ENCODE results near the gene INA. TPM values are rescaled to one million over a fixed set of nuclear protein-coding genes. Genes with fewer than 3 reads are reported as not detected.

The INA gene
- total RNA-seq, 1 experiment from 2014 or later, result not detected

DNA sequence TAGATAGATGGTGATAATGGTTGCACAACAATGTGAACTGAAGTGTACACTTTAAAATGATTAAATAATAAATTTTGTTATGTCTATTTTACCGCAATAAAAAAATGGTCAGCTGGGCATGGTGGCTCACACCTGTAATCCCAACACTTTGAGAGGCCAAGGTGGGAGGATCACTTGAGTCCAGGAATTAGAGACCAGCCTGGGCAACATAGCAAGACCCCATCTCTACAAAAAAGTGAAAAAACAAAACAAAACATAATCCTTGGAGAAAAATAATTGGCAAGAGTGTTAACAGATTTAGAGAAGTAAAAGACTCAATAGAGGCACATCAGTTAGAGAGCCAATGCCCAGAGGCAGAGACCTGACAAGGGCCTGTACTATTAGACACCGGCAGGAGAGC is 41.2 kb upstream of the INA start:
- H3K4me1 ChIP-seq (ENCODE audit: control insufficient read depth in 1 of 2, insufficient read depth in 2 of 2, low read length in 2 of 2), result peaks cover 56 to 62% of the 10 kb centered on the region in 2 experiments
- no peaks in the 10 kb centered on the region for H3K79me2 ChIP-seq (ENCODE audit: insufficient read depth, low read length)
- no peak overlapping the region for H3K4me2 ChIP-seq (ENCODE audit: low read length)
- H3K9ac ChIP-seq (ENCODE audit: low read length), result no peak overlapping the region
- no peak overlapping the region for H3K27ac ChIP-seq (ENCODE audit: low read depth, low read length)
- no peak overlapping the region for H2AFZ ChIP-seq (ENCODE audit: low read depth, low read length, poor library complexity, severe bottlenecking)
- no peaks in the 10 kb centered on the region for H3K36me3 ChIP-seq (ENCODE audit: control insufficient read depth in 1 of 2, insufficient read depth in 2 of 2, low read length in 2 of 2)
- H3K4me3 ChIP-seq (replicated peaks in 1 of 2; ENCODE audit: low read depth in 1 of 2, low read length in 2 of 2), result no peak overlapping the region
- no peaks in the 10 kb centered on the region for H4K20me1 ChIP-seq (ENCODE audit: insufficient read depth)
- DNase-seq (ENCODE audit: low read depth, low spot score) (no peak), ATAC-seq (no peak)
- ChIA-PET POLR2A (no interaction called here), CTCF (no interaction called here), RAD21 (ENCODE audit: low non-redundant PET in 1 of 2, low total read pairs in 2 of 2, uncharacterized antibody in 2 of 2, unreplicated experiment in 2 of 2) (no interaction called here)
- H3K9me2 ChIP-seq (ENCODE audit: insufficient read depth), result no peaks in the 10 kb centered on the region
- no TSS peak for BruUV-seq (replicated peaks)
- intact Hi-C loops (cut with micrococcal nuclease), result no loop called here
- H3K9me3 ChIP-seq (ENCODE audit: control insufficient read depth in 1 of 2, insufficient read depth in 1 of 2, low read depth in 1 of 2, low read length in 2 of 2), result no peaks in the 10 kb centered on the region
- H3K27me3 ChIP-seq (ENCODE audit: insufficient read depth, low read length), result no peaks in the 10 kb centered on the region
- TF ChIP-seq ELF1 (IDR thresholded peaks at IDR 0.05; ENCODE audit: borderline replicate concordance, low read depth) (no peak), POLR2A (IDR thresholded peaks at IDR 0.05; ENCODE audit: borderline replicate concordance, extremely low read depth, insufficient read depth, insufficient read length) (no peak), JUND (IDR thresholded peaks at IDR 0.05) (no peak)
- TF ChIP-seq, protein P1, sequence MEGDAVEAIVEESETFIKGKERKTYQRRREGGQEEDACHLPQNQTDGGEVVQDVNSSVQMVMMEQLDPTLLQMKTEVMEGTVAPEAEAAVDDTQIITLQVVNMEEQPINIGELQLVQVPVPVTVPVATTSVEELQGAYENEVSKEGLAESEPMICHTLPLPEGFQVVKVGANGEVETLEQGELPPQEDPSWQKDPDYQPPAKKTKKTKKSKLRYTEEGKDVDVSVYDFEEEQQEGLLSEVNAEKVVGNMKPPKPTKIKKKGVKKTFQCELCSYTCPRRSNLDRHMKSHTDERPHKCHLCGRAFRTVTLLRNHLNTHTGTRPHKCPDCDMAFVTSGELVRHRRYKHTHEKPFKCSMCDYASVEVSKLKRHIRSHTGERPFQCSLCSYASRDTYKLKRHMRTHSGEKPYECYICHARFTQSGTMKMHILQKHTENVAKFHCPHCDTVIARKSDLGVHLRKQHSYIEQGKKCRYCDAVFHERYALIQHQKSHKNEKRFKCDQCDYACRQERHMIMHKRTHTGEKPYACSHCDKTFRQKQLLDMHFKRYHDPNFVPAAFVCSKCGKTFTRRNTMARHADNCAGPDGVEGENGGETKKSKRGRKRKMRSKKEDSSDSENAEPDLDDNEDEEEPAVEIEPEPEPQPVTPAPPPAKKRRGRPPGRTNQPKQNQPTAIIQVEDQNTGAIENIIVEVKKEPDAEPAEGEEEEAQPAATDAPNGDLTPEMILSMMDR (IDR thresholded peaks at IDR 0.05 in 2 of 3, conservative IDR thresholded peaks at IDR 0.05 in 1 of 3; ENCODE audit: borderline replicate concordance in 1 of 3, insufficient read depth in 1 of 3, low read depth in 2 of 3, low read length in 2 of 3), result no peak

DNA sequence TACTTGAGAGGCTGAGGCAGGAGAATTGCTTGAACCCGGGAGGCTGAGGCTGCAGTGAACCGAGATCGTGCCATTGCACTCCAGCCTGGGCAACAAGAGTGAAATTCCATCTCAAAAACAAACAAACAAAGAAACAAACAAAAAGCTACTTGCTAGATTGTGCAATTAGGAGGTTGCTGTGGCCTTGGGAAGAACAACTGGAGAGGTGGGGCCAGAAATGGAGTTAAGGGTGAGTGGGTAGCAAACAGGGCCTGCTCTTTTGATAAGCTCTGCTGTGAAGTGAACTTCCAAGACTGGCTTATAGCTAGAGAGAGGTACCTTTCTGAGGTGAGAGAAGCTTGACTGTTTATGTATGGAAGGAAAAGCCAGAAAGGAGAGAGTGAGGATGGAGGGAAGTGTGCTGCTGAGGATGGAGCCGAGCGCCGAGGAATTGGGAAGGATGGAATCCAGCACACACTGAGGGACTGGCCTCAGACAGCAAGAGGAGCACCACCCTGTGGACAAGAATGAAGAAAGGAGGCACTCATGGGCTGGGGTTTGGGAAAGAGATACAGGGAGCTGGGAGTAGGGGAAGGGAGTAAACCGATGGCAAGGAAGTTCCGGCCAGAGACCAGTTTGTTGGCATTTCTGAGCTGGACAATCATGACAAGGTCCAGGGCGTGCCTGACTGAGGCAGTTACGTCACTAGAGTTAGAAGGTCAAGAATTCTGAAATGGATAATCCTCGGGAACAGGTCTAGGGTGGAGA is 38.3 kb upstream of the INA start:
- peak overlapping the region in 1 of 2 experiments; percentile 4; a peak in 1 of 4 replicates for H3K4me3 ChIP-seq (replicated peaks in 1 of 2; ENCODE audit: low read depth in 1 of 2, low read length in 2 of 2)
- no peaks in the 10 kb centered on the region for H3K36me3 ChIP-seq (ENCODE audit: control insufficient read depth in 1 of 2, insufficient read depth in 2 of 2, low read length in 2 of 2)
- H3K27ac ChIP-seq (ENCODE audit: low read depth, low read length), result peak overlapping the region; percentile 44
- H3K9me3 ChIP-seq (ENCODE audit: control insufficient read depth in 1 of 2, insufficient read depth in 1 of 2, low read depth in 1 of 2, low read length in 2 of 2), result no peaks in the 10 kb centered on the region
- peak overlapping the region; percentile 54 for H3K4me2 ChIP-seq (ENCODE audit: low read length)
- no peaks in the 10 kb centered on the region for H3K9me2 ChIP-seq (ENCODE audit: insufficient read depth)
- no peaks in the 10 kb centered on the region for H3K27me3 ChIP-seq (ENCODE audit: insufficient read depth, low read length)
- H2AFZ ChIP-seq (ENCODE audit: low read depth, low read length, poor library complexity, severe bottlenecking), result peak overlapping the region; percentile 83
- peak; percentile 84 for DNase-seq (ENCODE audit: low read depth, low spot score)
- peak overlapping the region; percentile 54 for H3K9ac ChIP-seq (ENCODE audit: low read length)
- H3K4me1 ChIP-seq (ENCODE audit: control insufficient read depth in 1 of 2, insufficient read depth in 2 of 2, low read length in 2 of 2), result peaks cover 44 to 52% of the 10 kb centered on the region in 2 experiments
- ChIA-PET RAD21 (ENCODE audit: low non-redundant PET in 1 of 2, low total read pairs in 2 of 2, uncharacterized antibody in 2 of 2, unreplicated experiment in 2 of 2) (interaction anchor here (0.7 to 1.1 kb wide), 4 partner anchors 45 to 138 kb away, joined by 3 to 4 read pairs (median 4); partner anchors contain the start of gene NT5C2 (in 2 of the 2)), POLR2A (interaction anchor here (0.5 to 1.4 kb wide), 7 partner anchors 9 to 407 kb away, joined by 3 to 7 read pairs (median 3); no protein-coding TSS in a partner anchor), CTCF (interaction anchor here (0.6 to 2.6 kb wide), 15 partner anchors 8 to 909 kb away, joined by 3 to 31 read pairs (median 4); partner anchors contain the start of genes CNNM2, NT5C2 and PCGF6)
- peak; percentile 80 for ATAC-seq
- BruUV-seq (replicated peaks), result TSS peak; percentile 81
- H4K20me1 ChIP-seq (ENCODE audit: insufficient read depth), result no peaks in the 10 kb centered on the region
- H3K79me2 ChIP-seq (ENCODE audit: insufficient read depth, low read length), result no peaks in the 10 kb centered on the region
- intact Hi-C loops (cut with micrococcal nuclease), result loop anchor here (2.0 kb wide), 1 partner anchor 46 kb away; the partner anchor contains the start of gene NT5C2
- TF ChIP-seq ZNF274 (IDR thresholded peaks at IDR 0.05; ENCODE audit: low read depth, low read length) (no peak), TCF7L2 (IDR thresholded peaks at IDR 0.05; ENCODE audit: borderline replicate concordance, extremely low read depth, insufficient read depth, insufficient read length) (no peak), YY1 (IDR thresholded peaks at IDR 0.05; ENCODE audit: extremely low read depth, insufficient replicate concordance, low read depth, low read length) (peak; percentile 30), FOSL1 (IDR thresholded peaks at IDR 0.05; ENCODE audit: low read depth) (no peak), JUND (IDR thresholded peaks at IDR 0.05) (no peak), EZH2 (IDR thresholded peaks at IDR 0.05) (no peak), CBX3 (IDR thresholded peaks at IDR 0.05; ENCODE audit: low read depth) (no peak), POLR2A (IDR thresholded peaks at IDR 0.05; ENCODE audit: borderline replicate concordance, extremely low read depth, insufficient read depth, insufficient read length) (no peak), CEBPB (IDR thresholded peaks at IDR 0.05; ENCODE audit: low read depth) (no peak)
- TF ChIP-seq, protein P2, sequence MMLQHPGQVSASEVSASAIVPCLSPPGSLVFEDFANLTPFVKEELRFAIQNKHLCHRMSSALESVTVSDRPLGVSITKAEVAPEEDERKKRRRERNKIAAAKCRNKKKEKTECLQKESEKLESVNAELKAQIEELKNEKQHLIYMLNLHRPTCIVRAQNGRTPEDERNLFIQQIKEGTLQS (IDR thresholded peaks at IDR 0.05), result no peak
- TF ChIP-seq, protein P3, sequence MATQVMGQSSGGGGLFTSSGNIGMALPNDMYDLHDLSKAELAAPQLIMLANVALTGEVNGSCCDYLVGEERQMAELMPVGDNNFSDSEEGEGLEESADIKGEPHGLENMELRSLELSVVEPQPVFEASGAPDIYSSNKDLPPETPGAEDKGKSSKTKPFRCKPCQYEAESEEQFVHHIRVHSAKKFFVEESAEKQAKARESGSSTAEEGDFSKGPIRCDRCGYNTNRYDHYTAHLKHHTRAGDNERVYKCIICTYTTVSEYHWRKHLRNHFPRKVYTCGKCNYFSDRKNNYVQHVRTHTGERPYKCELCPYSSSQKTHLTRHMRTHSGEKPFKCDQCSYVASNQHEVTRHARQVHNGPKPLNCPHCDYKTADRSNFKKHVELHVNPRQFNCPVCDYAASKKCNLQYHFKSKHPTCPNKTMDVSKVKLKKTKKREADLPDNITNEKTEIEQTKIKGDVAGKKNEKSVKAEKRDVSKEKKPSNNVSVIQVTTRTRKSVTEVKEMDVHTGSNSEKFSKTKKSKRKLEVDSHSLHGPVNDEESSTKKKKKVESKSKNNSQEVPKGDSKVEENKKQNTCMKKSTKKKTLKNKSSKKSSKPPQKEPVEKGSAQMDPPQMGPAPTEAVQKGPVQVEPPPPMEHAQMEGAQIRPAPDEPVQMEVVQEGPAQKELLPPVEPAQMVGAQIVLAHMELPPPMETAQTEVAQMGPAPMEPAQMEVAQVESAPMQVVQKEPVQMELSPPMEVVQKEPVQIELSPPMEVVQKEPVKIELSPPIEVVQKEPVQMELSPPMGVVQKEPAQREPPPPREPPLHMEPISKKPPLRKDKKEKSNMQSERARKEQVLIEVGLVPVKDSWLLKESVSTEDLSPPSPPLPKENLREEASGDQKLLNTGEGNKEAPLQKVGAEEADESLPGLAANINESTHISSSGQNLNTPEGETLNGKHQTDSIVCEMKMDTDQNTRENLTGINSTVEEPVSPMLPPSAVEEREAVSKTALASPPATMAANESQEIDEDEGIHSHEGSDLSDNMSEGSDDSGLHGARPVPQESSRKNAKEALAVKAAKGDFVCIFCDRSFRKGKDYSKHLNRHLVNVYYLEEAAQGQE (IDR thresholded peaks at IDR 0.05; ENCODE audit: low read depth), result no peak

Data from HCT116 (cell line).